GM06990 (cell line): ENCODE data around the gene CAMK1D.

Experiments used
- DNase-seq: peaks from one replicate; pipeline ENCODE4 v3.0.0-alpha.2; 2011; ENCODE audit not compliant: insufficient read length; ENCODE audit errors: extremely low read depth
- H3K27me3 ChIP-seq: replicated peaks from 2 replicates; pipeline ENCODE4 v1.6.0; 2011; ENCODE audit warnings: low read length; ENCODE audit not compliant: control insufficient read depth, insufficient read depth
- H3K36me3 ChIP-seq: 2 replicates; pipeline ENCODE4 v1.5.1; 2011; ENCODE audit warnings: low read length; ENCODE audit not compliant: control insufficient read depth, insufficient read depth
- H3K4me3 ChIP-seq: replicated peaks from 2 replicates; pipeline ENCODE4 v1.5.1; 2011; ENCODE audit warnings: low read depth, mild to moderate bottlenecking, control low read depth, low read length
- TF ChIP-seq, protein P1 (sequence below): IDR thresholded peaks from 2 replicates; pipeline ENCODE4 v1.5.1; 2011; ENCODE audit warnings: low read length, control low read depth, mild to moderate bottlenecking, inconsistent platforms; ENCODE audit not compliant: insufficient read depth, poor library complexity, severe bottlenecking

CAMK1D gene

DNA sequence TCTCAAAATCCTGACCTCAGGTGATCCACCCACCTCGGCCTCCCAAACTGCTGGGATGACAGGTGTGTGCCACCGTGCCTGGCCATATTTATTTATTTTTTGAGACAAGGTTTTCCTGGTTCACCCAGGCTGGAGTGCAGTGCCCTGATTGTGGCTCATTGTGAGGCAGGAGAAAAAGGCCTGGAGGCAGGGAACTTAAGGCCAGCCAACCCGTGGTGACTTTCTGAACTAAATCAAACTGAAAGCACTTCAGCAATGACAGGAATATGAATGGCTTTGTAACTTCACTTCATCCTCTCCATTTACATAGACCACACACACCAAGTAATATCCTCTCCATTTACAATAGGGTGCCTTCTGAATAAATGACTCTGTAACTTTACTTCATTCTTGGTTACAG, 527.8 kb downstream of the CAMK1D start:
- DNase-seq: no peak
- no peaks in the 10 kb centered on the region for H3K36me3 ChIP-seq
- H3K4me3 ChIP-seq: no peak overlapping the region
- TF ChIP-seq, protein P1, sequence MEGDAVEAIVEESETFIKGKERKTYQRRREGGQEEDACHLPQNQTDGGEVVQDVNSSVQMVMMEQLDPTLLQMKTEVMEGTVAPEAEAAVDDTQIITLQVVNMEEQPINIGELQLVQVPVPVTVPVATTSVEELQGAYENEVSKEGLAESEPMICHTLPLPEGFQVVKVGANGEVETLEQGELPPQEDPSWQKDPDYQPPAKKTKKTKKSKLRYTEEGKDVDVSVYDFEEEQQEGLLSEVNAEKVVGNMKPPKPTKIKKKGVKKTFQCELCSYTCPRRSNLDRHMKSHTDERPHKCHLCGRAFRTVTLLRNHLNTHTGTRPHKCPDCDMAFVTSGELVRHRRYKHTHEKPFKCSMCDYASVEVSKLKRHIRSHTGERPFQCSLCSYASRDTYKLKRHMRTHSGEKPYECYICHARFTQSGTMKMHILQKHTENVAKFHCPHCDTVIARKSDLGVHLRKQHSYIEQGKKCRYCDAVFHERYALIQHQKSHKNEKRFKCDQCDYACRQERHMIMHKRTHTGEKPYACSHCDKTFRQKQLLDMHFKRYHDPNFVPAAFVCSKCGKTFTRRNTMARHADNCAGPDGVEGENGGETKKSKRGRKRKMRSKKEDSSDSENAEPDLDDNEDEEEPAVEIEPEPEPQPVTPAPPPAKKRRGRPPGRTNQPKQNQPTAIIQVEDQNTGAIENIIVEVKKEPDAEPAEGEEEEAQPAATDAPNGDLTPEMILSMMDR: no peak
- no peaks in the 10 kb centered on the region; the same call in none of the 2 replicates for H3K27me3 ChIP-seq

DNA sequence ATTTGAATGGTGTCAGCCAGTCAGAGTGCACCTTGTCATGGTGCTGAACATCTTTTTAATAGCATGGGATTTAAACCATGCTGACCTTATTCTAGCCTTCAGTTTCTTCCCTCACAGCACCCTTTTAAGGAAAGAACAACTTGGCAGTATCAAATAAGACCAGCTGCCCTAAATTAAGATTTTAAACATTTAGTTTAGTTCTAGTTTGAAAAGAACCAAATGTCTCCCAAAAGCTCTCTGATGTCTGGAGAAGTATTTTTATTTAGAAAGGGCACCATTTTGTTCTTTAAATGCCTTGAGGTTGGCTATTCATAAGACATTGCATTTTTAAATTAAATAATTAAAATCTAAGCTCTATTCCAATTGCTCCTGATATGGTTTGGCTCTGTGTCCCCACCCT, 531.1 kb downstream of the CAMK1D start:
- no peak for DNase-seq
- TF ChIP-seq, protein P1: no peak
- Histone ChIP-seq H3K36me3 (no peaks in the 10 kb centered on the region), H3K27me3 (no peaks in the 10 kb centered on the region; the same call in none of the 2 replicates), H3K4me3 (no peak overlapping the region)

DNA sequence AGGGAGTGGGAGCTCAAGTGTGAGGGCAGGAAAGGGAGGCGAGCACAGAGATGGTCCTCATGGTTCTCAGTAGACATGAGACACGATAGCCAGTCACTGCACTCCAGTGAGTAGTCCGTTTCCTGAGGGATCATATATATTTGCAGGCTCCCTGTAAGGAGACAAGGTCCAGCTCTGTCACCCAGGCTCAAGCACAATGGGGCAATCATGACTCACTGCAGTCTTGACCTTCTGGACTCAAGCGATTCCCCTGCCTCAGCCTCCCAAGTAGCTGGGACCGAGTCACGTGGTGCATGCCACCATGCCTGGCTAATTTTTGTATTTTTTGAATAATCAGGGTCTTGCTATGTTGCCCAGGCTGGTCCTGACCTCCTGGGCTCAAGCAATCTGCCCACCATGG, 535.5 kb downstream of the CAMK1D start:
- H3K4me3 ChIP-seq: no peak overlapping the region
- no peaks in the 10 kb centered on the region for H3K36me3 ChIP-seq
- TF ChIP-seq, protein P1: no peak
- H3K27me3 ChIP-seq: no peaks in the 10 kb centered on the region; the same call in 1 of the 2 replicates
- DNase-seq: no peak
